Tibial nerve (tissue), 4 donors: ENCODE data around the gene NCMAP. TPM values are rescaled to one million over a fixed set of nuclear protein-coding genes. Genes with fewer than 3 reads are reported as not detected.
"Not testable (repeated sequence)": the region's sequence is repeated elsewhere in the genome, so short reads cannot be mapped to it uniquely, and the experiment has no call there.

Source experiments
- DNase-seq, 2 donors: peaks; one replicate each; pipeline ENCODE4 v3.0.0-alpha.2; 2019; ENCODE audit warnings: low spot score in 2 of 2
- H3K27ac ChIP-seq, 4 donors: fragments of 200-600 bp; sonication (generic) in 3 of 4; one replicate each; pipeline ENCODE4 v1.5.1; 2017 to 2019; ENCODE audit warnings: mild to moderate bottlenecking in 1 of 4
- H3K27me3 ChIP-seq, 2 donors: fragments of 200-600 bp; sonication (generic) in 1 of 2; one replicate each; pipeline versions ENCODE4 v1.5.1 to v1.6.0; 2017 to 2019
- H3K36me3 ChIP-seq, 3 donors: fragments of 200-600 bp; sonication (generic); one replicate each; pipeline ENCODE4 v1.5.1; 2018 to 2019
- H3K4me1 ChIP-seq, 4 donors: fragments of 200-600 bp; sonication (generic) in 3 of 4; one replicate each; pipeline ENCODE4 v1.5.1; 2017 to 2019
- H3K4me3 ChIP-seq, 4 donors: fragments of 200-600 bp; sonication (generic) in 3 of 4; one replicate each; pipeline ENCODE4 v1.5.1; 2017 to 2019; ENCODE audit warnings: mild to moderate bottlenecking in 1 of 4, moderate library complexity in 1 of 4
- H3K9me3 ChIP-seq, 4 donors: fragments of 200-600 bp; sonication (generic) in 3 of 4; one replicate each; pipeline ENCODE4 v1.5.1; 2017 to 2019
- CTCF ChIP-seq, 5 experiments: fragments of 200-600 bp in 3 of 5; fragments of 450-650 bp in 2 of 5; sonication (generic) in 3 of 5; IDR thresholded peaks; one replicate each; pipeline ENCODE4 v1.5.1; 2016 to 2019; ENCODE audit warnings: antibody characterized with exemption in 5 of 5, mild to moderate bottlenecking in 3 of 5, moderate library complexity in 2 of 5
- EP300 ChIP-seq, 2 donors: sonication (generic); formaldehyde crosslinking; IDR thresholded peaks; one replicate each; pipeline ENCODE4 v1.6.1; 2017; ENCODE audit warnings: antibody characterized with exemption in 2 of 2, mild to moderate bottlenecking in 1 of 2
- POLR2A ChIP-seq, 2 donors: fragments of 450-650 bp; IDR thresholded peaks; one replicate each; pipeline ENCODE4 v1.6.1; 2017; ENCODE audit warnings: antibody characterized with exemption in 2 of 2, mild to moderate bottlenecking in 2 of 2, moderate library complexity in 2 of 2
- WGBS, 2 donors: methylation state at CpG; one replicate each; pipeline ENCODE4 v1.1.5; 2018; 5-methylcytosine and 5-hydroxymethylcytosine counted together
- total RNA-seq, 4 donors: library from RNA; depleted of rRNA; stranded (reverse); fragments of >200 nt; gene quantifications; one replicate each; pipeline ENCODE4 v1.1.0, GENCODE V29; 2016

NCMAP gene
- total RNA-seq, 4 donors from 2014 or later, result 49.2 to 191 (median 141) TPM

GRCh38 chr1:24544239-24544638 is 11.6 kb upstream of the NCMAP start:
- Histone ChIP-seq H3K4me1 (peaks cover 0 to 8% (median 0%) of the 10 kb centered on the region in 4 donors), H3K4me3 (no peak overlapping the region), H3K36me3 (no peaks in the 10 kb centered on the region), H3K27ac (no peak overlapping the region), H3K27me3 (peaks cover 0 to 6% of the 10 kb centered on the region in 2 donors), H3K9me3 (no peaks in the 10 kb centered on the region)
- TF ChIP-seq CTCF (IDR thresholded peaks at IDR 0.05) (no peak), EP300 (IDR thresholded peaks at IDR 0.05) (no peak), POLR2A (IDR thresholded peaks at IDR 0.05) (no peak)
- no peak for DNase-seq

GRCh38 chr1:24545662-24546061 is 10.2 kb upstream of the NCMAP start:
- Histone ChIP-seq H3K4me3 (no peak overlapping the region), H3K27ac (no peak overlapping the region), H3K9me3 (no peaks in the 10 kb centered on the region), H3K27me3 (peaks cover 0 to 8% of the 10 kb centered on the region in 2 donors), H3K36me3 (no peaks in the 10 kb centered on the region), H3K4me1 (peaks cover 0 to 8% (median 0%) of the 10 kb centered on the region in 4 donors)
- no peak for DNase-seq
- 49 to 53% methylated on average over 1 of the region's 1 CpG for WGBS, 2 donors
- no peak for TF ChIP-seq POLR2A (IDR thresholded peaks at IDR 0.05)
- no peak for TF ChIP-seq CTCF (IDR thresholded peaks at IDR 0.05)
- no peak for TF ChIP-seq EP300 (IDR thresholded peaks at IDR 0.05)

GRCh38 chr1:24547195-24547594 is 8.7 kb upstream of the NCMAP start:
- H3K36me3 ChIP-seq, result no peaks in the 10 kb centered on the region
- TF ChIP-seq CTCF (IDR thresholded peaks at IDR 0.05), result no peak
- H3K4me3 ChIP-seq, result no peak overlapping the region
- H3K27me3 ChIP-seq, result peaks cover 0 to 13% of the 10 kb centered on the region in 2 donors
- 65 to 73% methylated on average over 5 of the region's 5 CpGs for WGBS, 2 donors
- no peak for DNase-seq
- H3K9me3 ChIP-seq, result no peaks in the 10 kb centered on the region
- peaks cover 0 to 5% (median 0%) of the 10 kb centered on the region in 4 donors for H3K4me1 ChIP-seq
- no peak overlapping the region for H3K27ac ChIP-seq

- WGBS, 2 donors, result 66 to 77% methylated on average over 3 of the region's 3 CpGs
- no peak for DNase-seq
- no peak overlapping the region for H3K27ac ChIP-seq
- peaks cover 0 to 13% of the 10 kb centered on the region in 2 donors for H3K27me3 ChIP-seq
- no peak overlapping the region for H3K4me3 ChIP-seq
- TF ChIP-seq CTCF (IDR thresholded peaks at IDR 0.05) (no peak), EP300 (IDR thresholded peaks at IDR 0.05) (no peak), POLR2A (IDR thresholded peaks at IDR 0.05) (no peak)
- no peaks in the 10 kb centered on the region for H3K9me3 ChIP-seq
- H3K36me3 ChIP-seq, result no peaks in the 10 kb centered on the region
- H3K4me1 ChIP-seq, result peaks cover 0 to 5% (median 0%) of the 10 kb centered on the region in 4 donors
Observed at GRCh38 chr1:24548070-24548469, 7.8 kb upstream of the NCMAP start.

GRCh38 chr1:24549210-24549609 is 6.7 kb upstream of the NCMAP start:
- H3K4me3 ChIP-seq, H3K9me3 ChIP-seq, H3K27ac ChIP-seq, H3K36me3 ChIP-seq, DNase-seq, H3K4me1 ChIP-seq: not testable (repeated sequence)
- WGBS, 2 donors, result 50 to 55% methylated on average over 5 of the region's 5 CpGs
- peaks cover 0 to 16% of the 10 kb centered on the region in 2 donors for H3K27me3 ChIP-seq
